Activated T-cell treated with anti-CD3 and anti-CD28 coated beads, Interleukin-2, amount 50 U/mL, for 48 hours (primary cell): ENCODE measurements around the gene AEBP2.
"Not testable (repeated sequence)": the region's sequence is repeated elsewhere in the genome, so short reads cannot be mapped to it uniquely, and the experiment has no call there.

Source experiments
- DNase-seq, 2 experiments: peaks; one replicate each; pipeline ENCODE4 v3.0.0-alpha.2; 2020

The AEBP2 gene

DNA sequence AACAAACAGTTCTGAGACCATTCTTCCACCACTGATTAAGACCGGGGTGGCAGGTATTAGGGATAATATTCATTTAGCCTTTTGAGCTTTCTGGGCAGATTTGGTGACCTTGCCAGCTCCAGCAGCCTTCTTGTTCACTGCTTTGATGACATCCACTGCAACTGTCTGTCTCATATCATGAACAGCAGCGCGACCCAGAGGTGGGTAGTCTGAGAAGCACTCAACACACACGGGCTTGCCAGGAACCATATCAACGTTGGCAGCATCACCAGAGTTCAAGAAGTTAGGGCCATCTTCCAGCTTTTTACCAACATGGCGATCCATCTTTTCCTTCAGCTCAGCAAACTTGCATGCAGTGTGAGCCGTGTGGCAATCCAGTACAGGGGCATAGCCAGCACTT is 16.9 kb downstream of the AEBP2 start:
- DNase-seq: no peak

DNA sequence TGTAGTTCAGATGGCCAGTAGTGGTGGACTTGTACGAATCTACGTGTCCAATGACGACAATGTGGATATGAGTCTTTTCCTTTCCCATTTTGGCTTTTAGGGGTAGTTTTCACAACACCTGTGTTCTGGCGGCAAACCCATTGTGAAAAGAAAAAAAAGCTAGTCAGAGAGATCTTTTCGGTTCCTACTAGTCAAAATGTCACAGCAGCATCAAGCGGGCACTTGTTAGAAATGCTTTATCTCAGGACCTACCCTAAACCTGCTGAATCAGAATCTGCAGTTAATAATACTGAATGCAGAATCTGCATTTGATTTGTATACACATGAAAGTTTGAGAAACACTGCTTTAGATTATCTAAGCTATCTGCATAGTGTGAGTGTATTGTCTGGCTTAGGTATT is 18.3 kb downstream of the AEBP2 start:
- no peak for DNase-seq

DNA sequence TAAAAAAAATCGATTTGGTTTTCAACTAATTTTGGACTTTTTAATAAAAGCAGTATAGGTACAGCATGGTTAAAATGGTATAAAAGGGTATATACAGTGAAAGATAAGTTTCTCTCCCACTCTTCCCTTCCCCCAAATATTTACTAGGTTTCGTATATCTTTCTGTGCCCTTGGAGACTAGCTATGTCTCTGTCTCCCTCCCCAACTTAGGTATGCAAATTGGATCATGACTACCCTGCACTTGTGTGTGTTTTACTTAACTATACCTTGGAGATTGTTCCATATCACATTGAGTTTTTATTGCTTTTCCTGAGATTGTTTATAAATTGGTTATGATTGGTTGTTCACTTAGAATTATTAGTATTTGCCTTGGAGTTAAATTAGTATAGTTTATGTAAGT is 19.4 kb downstream of the AEBP2 start:
- DNase-seq: no peak

DNA sequence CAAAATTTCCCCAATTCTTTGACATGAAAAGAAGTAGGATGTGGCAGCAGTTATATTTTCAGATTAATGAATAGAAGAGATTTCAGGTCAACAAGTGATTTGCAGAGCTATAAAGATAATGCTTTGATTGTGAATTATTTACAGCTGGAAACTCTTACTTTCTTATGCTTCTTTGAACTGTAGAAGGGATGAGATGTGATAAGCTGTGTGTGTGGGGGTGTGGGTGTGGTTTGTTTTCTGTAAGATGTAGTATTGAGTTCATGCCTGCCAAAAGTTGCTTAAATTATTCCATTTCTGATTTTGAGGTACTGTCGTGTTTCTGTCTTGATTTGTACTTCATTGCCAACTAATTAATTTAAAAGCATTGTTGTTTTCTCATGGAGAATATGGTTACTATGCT is 22.7 kb downstream of the AEBP2 start:
- DNase-seq: no peak

DNA sequence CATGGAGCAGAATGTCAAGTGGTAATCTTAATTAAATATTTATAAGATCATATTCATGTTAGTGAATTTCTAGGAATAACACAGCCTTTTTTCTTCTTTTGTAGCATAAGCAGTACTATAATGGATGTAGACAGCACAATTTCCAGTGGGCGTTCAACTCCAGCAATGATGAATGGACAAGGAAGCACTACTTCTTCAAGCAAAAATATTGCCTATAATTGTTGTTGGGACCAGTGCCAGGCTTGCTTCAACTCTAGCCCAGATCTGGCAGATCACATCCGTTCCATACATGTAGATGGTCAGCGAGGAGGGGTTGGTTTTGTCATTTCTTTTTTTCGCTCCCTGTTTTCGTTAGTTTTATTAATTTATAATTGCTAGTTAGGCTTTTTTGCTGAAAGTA is 23.1 kb downstream of the AEBP2 start:
- no peak for DNase-seq

DNA sequence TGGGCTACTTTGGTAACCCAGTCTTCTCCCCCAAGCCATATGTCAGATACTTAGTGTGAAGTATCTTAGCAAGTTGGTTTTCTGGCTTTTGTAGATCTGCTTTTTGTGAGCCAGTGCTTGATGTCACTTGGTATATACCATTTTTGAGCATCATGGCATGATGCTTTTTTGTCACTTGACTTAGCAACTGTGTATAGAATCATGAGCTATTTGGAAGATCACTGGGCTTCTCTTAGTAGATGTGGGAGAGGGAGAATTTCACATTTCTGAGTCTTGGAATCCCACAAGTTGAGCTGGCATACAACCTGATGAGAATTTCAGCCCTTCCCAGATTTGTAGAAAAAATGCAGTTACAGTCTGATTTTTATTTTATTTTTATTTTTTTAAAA is 24.9 kb downstream of the AEBP2 start:
- no peak for DNase-seq

DNA sequence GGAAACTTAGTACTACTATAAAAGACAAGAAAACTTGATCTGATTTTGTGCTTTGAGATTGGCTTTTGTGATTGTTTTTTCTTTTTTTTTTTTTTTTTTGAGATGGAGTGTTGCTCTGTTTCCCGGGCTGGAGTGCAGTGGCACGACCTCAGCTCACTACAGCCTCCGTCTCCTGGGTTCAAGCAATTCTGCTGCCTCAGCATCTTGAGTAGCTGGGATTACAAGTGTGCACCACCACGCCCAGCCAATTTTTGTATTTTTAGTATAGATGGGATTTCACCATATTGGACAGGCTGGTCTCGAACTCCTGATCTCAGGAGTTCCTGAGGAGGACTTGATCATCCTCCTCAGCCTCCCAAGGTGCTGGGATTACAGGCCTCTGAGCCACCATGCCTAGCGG is 26.4 kb downstream of the AEBP2 start:
- DNase-seq: no peak

DNA sequence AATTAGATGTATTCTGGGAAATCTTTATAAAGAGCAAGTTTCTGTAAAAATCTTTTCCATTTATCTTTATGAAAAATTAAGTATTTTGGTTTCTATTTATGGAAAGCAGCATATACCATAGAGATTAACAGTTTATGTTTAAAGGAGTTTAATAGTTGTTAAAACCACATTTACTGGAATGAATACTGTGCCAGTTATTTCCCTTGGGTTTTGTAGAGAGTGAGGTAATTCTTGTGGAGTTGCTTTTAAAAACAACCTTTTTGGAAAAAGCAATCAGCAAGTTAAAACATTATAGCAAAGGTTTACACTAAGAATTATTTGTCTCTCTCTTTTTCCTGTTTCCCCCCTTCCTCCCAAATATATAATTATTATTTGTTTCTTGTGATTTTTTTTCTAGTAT is 34.9 kb downstream of the AEBP2 start:
- no peak for DNase-seq

DNA sequence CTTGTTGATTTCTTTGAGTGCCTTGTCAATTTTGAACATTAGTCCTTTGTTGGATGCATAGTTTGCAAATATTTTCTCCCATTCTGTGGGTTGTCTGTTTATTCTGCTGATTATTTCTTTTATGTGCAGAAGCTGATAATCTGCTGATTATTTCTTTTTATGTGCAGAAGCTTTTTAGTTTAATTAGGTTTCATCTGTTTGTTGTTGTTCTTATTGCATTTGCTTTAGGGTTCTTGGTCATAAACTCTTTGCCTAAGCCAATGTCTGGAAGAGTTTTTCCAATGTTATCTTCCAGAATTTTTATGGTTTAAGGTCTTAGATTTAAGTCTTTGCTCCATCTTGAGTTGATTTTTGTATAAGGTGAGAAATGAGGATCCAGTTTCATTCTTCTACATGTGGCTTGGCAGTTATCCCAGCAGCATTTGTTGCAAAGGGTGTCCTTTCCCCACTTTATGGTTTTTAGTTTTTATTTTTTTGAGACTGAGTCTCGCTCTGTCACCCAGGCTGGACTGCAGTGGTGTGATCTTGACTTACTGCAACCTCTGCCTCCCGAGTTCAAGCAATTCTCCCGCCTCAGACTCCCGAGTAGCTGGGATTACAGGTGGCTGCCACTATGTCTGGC is 36.7 kb downstream of the AEBP2 start:
- not testable (repeated sequence) for DNase-seq

DNA sequence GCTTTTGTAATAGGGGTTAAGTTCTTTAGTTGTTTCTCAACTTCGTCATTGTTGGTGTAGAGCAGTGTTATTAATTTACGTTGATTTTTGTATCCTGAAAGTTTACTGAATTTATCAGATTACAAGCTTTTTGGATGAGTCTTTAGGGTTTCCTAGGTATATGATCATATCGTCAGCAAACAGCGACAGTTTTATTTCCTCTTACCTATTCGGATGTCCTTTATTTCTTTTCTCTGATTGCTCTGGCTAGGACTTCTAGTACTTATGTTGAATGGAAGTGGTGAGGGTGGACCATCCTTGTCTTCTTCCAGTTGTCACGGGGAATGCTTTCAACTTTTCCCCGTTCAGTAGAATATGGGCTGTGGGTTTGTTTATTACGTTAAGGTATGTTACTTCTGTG is 37.8 kb downstream of the AEBP2 start:
- no peak for DNase-seq

DNA sequence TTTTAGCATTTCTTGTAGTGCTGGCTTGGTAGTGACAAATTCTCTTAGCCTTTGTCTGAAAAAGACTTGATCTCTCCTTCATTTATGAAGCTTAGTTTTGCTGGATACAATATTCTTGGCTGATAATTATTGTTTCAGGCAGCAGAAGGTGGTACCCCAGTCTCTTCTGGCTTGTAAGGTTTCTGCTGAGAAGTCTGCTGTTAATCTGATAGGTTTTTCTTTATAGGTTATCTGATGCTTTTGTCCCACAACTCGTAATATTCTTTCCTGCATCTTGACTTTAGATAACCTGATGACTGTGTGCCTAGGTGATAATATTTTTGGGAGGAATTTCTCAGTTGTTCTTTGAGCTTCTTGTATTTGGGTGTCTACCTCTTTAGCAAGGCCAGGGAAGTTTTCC is 41.2 kb downstream of the AEBP2 start:
- no peak for DNase-seq

DNA sequence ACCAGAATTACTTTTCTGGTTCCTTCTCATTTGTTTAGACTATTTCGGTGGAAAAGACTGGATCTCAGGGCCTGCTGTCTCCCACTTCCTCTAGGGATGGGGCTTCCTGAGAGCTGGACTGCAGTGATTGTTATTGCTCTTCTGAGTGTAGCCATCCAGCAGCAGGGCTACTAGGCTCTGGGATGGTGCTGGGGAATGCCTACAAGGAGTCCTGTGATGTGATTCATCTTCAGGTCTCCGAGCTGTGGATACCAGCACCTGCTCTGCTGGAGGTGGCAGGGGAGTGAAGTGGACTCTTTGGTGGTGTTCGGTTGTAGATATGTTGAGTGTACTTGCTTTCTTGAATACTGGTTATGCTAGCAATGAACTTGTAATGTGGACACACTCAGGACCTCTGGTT is 42.7 kb downstream of the AEBP2 start:
- no peak for DNase-seq

DNA sequence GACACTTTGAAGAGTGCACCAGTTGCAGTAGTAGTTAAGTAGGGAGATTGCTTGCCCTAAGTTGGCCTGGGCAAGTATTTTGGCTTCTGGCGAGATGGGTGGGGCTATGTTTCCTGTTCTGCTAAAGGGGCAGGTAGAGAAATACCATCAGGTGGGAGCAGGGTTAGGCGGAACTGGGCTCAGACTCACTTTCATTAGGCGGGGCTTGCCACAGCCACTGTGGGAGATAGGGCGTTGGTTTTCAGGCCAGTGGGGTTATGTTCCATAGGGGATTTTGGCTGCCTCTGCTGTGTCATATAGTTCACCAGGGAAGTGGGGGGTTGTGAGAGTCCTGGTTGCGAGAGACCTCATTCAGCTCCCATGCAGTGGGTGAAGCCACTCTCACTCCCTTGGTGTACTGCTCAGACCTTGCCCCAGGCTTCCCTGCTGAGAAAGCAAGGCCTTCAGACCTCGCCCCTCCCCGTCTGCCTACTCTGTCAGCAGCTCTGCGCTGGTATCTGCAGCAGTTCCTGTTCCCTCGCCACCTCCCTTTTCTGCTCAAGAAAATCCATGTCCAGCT is 43.3 kb downstream of the AEBP2 start:
- DNase-seq: peak; percentile 71 to 76

DNA sequence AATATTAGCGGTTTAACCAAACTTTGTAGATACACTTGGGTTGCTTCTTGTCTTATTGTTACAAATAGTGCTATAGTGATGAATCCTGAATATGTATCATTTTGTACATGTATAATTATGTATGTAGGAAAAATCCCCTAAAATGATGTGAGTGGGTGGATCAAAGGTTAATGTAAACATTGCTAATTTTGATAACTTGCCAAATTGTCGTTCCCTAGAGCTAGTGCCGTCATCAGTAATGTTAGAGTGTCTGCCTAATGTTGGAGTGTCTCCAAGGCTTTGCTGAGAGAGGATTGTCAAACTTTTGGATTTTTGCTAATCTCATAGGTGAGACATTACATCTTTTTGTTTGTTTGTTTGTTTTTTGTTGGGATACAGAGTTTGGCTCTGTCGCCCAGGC is 44.4 kb downstream of the AEBP2 start:
- no peak for DNase-seq

DNA sequence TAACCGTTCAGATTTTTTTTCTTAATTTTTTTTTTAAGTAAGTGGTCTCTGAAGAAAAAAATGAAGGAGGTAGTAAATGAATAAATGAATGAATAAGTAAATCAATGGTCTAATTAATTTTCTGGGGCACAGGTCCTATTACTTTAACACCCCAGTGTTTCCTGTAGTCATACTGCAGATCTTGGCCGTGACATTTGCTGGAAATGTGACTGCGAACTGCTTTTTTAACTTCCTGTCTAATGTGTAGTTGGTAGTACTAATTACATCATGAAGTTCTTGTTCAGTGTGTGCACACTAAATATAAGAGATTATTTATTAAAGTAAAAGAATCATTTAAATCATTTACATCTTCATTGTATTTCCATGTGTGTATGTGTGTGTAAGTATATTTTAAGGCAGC is 45.4 kb downstream of the AEBP2 start:
- no peak for DNase-seq

DNA sequence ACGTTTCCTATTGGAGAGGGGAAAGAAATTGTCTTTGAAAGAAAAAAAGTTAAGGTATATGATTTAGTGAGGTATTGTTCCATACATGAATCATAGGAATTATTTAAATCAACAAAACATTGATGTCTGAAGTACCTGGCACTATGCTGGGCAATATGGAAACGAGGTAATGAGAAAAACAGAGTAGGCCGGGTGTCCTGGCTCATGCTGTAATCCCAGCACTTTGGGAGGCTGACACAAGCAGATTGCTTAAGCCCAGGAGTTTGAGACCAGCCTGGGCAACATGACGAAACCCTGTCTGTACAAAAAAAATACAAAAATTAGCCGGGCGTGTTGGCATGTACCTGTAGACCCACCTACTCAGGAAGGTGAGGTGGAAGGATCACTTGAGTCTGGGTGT is 45.9 kb downstream of the AEBP2 start:
- DNase-seq: no peak

DNA sequence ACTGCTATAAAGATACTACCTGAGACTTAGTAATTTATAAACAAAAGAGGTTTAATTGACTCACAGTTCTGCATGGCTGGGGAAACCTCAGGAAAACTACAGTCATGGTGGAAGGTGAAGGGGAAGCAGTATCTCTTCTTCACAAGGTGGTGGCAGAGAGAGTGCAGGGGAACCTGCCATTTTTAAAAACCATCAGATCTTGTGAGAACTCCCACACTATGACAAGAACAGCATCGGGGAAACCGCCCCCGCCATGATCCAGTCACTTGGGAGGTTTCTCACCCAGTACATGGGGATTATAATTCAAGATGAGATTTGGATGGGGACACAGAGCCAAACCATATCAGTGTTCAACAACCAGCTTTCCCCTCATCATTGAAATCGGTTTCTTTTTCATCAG is 49.9 kb downstream of the AEBP2 start:
- peak in 1 of 2 experiments; percentile 35 for DNase-seq

DNA sequence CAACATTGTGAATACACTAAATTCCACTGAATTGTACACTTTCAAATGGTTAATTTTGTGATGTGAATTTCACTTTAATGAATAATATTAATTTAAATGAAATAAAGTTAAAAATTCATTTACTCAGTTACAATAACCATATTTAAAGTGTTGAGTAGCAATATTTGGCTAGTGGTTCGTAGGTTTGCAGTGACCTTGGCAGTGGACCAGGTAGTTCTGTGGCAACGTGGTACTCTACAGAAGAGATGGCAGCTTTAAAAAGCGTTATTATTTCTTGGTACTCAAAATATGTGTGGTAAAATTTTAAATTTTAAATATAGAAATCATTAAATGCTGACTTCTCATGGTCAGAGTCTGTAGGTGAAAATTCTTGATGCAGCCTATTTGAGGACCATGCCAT is 51.6 kb downstream of the AEBP2 start:
- no peak for DNase-seq

DNA sequence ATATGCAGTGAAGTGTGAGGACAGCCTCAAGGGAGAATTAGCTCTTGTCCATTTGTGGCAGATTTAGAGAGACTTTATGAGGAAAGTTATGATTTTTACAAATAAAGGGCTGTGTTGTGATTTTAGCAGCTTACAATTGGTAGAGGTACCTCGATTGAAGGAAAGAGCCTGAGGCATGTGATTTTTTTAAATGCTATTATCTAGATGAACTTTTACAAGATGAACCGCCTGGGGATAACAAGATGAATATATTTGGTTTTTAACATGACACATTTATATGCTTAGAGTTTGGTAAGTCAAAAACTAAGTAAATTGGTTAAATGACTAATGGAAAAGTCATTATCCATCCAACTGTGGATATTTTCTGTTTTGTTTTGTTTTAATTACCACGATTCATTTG is 52.6 kb downstream of the AEBP2 start:
- DNase-seq: no peak

DNA sequence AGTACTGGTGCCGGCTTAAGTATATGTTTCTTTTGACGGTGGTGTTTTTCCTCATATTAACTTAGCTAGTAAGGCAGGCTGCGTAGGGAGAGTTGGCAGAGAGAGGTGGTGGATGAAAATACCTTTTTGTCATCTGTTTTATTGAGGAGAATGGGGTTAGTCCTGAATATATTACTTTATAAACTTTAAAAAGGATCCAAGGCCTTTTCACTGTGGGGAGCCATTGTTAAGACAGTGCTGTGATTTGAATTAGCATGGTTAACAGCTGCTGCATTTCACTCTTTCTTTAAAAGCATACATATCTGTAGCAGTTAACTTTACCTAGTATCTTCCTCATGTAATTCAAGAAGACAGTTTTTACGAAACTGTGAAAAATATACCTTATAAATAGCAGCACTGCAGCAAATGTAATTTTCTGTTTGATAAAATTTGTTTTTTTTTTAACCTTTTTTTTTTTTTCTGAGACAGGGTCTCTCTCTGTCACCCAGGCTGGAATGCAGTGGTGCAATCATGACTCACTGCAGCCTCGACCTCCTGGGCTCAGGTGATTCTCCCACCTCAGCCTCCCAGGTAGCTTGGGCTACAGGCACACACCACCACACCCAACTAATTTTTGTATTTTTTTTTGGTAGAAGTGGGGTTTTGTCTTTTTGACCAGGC is 57.1 kb downstream of the AEBP2 start:
- no peak for DNase-seq

DNA sequence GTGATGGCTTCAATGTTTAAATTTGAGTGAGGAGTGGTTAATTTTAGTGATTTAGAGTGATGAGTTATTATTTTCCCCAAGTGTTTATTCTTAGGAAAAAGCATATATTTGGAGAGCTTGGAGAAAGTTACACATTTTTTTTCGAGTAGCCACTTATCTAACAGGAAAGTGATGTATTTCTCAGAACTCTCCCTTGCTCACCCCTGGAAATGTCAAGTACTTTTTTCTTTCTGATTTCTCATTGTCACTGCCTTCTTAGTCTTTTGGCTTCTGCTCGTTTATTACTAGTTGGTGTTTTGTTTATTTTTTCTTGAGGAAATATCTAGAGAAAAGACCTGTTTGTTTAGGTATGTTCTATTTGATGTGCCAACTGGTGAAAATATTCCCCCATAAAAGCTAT is 58.8 kb downstream of the AEBP2 start:
- no peak for DNase-seq

DNA sequence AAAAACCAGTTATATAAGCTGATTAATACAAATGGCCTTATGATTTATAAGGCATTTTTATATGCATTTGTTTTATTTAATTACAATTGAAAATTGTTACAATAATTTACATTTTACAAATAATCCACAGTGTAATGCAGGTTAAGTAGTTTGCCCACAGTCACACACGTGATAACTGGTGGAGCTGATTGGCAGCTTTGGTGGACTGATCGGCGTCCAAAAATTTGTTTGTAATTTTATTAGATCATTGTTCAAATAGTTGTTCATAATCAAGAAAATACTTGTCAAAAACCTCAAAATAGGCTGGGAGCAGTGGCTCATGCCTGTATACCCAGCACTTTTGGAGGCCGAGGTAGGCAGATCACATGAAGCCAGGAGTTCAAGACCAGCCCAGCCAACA is 59.7 kb downstream of the AEBP2 start:
- no peak for DNase-seq

DNA sequence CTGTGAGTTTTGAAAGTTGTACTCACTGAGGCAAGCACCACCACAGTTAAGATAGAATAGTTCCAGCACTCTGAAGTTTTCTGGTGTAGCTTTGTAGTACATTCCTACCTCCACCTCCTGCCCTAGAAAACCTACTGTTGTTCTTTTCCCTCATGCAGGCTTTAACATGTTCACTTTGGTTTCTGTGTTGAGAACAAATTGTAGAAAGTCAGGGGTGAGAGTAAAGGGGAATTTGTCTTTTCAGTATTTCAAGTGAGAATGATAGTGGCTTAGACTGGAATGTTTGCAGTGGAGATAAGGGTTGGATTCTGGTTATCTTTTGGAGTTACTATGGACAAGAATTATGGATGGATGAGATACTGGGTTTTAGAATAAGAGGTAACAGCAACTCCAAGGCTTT is 67.2 kb downstream of the AEBP2 start:
- no peak for DNase-seq

DNA sequence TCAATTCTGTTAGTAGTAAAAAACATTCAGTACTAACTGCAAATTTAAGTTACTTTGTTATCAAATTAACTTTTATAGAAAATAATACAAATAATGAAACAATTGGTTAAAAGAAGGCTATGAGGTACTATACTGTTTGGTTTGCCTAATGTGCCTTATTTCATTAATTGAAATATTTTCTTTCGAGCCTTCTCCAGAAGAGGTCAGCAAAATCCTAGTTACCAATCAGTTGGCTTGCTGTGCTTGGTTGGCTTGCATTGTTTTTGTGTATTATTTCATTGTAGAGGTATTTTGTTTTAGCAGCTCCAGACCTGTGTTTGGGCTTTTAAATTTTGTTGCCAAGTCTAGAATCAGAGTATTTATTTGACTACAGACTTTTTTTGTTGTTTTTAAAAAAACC is 68.5 kb downstream of the AEBP2 start:
- no peak for DNase-seq

DNA sequence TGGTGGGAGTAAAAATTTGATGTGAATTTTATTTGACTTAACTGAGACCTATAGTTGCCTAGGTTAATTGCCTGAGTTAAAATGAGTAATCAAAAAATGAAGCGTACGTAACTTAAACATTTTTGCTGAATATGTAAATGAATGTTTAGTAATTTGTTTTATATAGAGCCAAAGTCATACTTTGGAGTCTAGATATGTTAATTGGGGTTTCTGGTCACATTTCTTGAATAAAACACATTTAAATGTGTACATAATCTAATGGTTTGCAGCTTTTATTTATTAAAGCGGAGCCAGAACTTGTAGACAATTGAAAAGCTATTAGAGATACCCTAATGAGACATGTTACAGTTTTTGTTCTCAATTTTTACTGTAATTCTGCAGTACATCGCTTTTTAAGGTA is 71.2 kb downstream of the AEBP2 start:
- no peak for DNase-seq
